M059J (cell line): ENCODE measurements around the gene TCN1. TPM values are rescaled to one million over a fixed set of nuclear protein-coding genes. Genes with fewer than 3 reads are reported as not detected.
"Not testable (repeated sequence)": the region's sequence is repeated elsewhere in the genome, so short reads cannot be mapped to it uniquely, and the experiment has no call there.

Source experiments
- DNase-seq: peaks from one replicate; pipeline ENCODE4 v3.0.0-alpha.2; 2012; ENCODE audit warnings: low read depth
- total RNA-seq: library from RNA; depleted of rRNA; stranded (reverse); fragments of >200 nt; shearing (Covaris generic); gene quantifications from 2 replicates; pipeline ENCODE4 v1.2.3, GENCODE V29; 2014; rRNA removed

Gene TCN1, protein sequence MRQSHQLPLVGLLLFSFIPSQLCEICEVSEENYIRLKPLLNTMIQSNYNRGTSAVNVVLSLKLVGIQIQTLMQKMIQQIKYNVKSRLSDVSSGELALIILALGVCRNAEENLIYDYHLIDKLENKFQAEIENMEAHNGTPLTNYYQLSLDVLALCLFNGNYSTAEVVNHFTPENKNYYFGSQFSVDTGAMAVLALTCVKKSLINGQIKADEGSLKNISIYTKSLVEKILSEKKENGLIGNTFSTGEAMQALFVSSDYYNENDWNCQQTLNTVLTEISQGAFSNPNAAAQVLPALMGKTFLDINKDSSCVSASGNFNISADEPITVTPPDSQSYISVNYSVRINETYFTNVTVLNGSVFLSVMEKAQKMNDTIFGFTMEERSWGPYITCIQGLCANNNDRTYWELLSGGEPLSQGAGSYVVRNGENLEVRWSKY
- 0.20 TPM in 1 of 2 replicates, not detected in the other for total RNA-seq

DNA sequence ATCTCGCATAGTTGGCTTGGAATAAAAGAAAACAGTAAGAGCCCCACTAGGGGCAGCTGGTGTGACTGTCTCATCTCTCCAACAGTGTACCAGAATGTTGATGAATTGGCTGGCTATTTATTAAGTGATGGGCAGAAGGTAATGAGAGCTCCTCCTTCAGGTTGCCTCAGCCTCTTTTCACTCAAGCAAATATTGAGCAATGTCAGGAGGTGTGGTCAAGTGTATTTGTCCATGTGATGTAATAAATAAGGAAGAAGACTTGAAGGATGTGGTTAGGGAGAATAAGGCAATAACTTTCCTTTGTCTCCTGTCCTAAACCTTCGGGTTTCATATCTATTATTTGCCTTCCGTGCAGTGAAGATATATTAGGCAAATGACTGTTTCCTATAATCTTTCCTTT lies at the start of gene TCN1:
Gene TCN1 (minus strand): TSS at position 91 of the 400 bp plus-strand sequence. CDS start 17 bp downstream, at position 74.
- peak; percentile 51 for DNase-seq

DNA sequence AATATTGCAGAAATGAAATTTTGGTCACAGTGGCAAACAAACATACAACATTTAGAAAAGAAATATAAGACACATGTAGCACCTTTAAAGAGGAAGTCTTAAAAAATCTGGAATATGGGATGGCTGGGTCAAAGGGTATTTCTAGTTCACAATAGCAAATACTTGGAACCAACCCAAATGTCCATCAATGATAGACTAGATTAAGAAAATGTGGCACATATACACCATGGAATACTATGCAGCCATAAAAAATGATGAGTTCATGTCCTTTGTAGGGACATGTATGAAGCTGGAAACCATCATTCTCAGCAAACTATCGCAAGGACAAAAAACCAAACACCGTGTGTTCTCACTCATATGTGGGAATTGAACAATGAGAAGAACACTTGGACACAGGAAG lies 37.3 kb upstream of the TCN1 start:
- DNase-seq = not testable (repeated sequence)

GRCh38 chr11:59901306-59901705 lies 35.0 kb upstream of the TCN1 start:
- peak; percentile 92 for DNase-seq

GRCh38 chr11:59900366-59901126 lies 34.3 kb upstream of the TCN1 start:
- no peak for DNase-seq

GRCh38 chr11:59899532-59899931 lies 33.2 kb upstream of the TCN1 start:
- peak; percentile 86 for DNase-seq

DNA sequence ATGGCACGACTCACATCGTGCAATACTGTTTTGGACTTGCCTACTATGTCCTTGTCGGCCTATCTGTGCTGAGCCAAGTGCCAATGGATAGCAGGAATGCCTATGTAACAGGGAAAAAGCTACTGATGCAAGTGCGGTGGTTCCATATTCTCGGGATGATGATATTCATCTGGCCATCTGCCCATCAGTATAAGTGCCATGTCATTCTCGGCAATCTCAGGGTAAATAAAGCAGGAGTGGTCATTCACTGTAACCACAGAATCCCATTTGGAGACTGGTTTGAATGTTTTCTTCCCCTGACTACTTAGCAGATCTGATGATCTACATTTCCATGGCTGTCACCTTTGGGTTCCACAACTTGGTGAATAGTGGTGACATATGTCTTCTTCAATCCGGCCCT lies 32.4 kb upstream of the TCN1 start:
- DNase-seq = peak; percentile 74

DNA sequence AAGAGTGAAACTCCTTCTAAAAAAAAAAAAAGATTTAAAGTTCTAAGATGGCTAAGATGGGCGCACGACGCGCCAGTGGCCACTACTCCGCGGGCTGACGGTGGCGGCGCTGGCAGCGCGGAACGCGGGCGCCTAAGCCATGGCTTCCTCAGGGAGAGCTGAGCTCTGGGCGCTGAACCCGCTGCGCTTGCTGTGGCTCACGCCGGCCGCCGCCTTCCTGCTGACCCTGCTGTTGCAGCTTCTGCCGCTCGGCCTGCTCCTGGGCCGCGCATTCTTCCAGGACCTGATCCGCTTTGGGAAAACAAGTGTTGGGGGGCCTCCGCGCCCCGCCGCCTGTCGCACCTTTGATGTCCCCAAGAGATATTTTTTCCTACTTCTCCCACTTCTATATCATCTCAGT lies 31.8 kb upstream of the TCN1 start:
- DNase-seq = no peak

DNA sequence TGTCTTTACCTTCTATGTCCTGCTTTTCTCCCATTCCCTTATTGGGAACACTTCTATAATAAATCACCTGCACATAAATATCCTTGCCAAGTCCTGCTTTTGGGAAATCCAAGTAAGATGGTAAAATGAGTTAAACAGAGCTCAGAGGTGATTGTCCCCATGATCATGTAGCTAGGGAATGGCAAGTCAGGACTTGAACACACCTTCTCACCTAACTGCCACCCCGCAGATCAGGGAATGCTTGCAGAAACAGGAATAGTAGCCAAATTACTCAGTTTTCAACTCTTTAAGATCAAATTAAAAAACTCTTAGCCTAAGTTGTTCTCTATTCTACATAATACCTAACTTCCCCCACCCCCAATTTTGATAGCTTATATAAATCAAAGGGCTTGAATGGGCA lies 28.3 kb upstream of the TCN1 start:
- DNase-seq = no peak

- DNase-seq = peak; percentile 60
Measured at GRCh38 chr11:59891781-59892181, 25.5 kb upstream of the TCN1 start.

GRCh38 chr11:59887156-59887555 lies 20.9 kb upstream of the TCN1 start:
- not testable (repeated sequence) for DNase-seq

GRCh38 chr11:59883597-59883996 lies 17.3 kb upstream of the TCN1 start:
- DNase-seq = no peak

DNA sequence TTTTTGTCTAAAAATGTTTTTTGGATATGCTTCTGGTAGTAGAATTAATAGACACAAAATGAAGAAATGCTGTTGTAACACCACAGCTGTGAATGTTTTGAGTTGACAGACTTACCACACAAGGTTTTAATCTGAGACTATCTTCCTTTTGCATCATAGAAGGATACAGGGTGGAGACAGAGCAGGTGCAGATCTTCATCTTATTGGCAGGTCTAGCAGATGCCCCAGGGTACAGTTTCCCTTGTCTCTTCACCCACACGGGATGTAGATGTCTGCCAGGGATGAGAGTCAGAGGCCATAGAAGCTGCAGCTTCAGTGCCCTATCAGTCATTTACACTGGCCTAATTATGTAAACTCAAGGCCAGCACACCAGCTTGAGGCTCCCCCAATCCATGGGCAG lies 13.3 kb upstream of the TCN1 start:
- DNase-seq = no peak

DNA sequence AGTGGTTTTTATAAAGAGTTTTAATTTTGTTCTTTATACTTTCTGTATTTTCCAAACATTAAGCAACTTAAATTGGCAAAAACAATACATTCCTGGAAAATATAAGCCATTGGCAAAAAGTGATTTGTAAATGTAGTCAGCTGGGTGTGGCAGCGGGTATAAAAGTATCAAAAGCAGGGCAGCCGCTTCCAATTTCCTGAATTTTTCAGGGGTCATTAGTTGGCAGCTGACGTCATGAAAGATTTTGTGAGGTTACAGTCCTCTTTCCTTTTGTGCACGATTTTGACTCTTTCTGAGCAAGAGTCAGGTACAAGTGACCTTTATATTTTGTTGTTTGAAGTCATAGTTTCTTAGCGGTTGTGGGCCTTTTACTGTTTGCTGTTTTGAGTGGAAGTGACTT lies 12.3 kb upstream of the TCN1 start, which contains the start of gene OOSP3:
Gene OOSP3 (plus strand): TSS at position 208 of the 400 bp plus-strand sequence. CDS start 27 bp downstream, at position 235.
- DNase-seq = no peak

DNA sequence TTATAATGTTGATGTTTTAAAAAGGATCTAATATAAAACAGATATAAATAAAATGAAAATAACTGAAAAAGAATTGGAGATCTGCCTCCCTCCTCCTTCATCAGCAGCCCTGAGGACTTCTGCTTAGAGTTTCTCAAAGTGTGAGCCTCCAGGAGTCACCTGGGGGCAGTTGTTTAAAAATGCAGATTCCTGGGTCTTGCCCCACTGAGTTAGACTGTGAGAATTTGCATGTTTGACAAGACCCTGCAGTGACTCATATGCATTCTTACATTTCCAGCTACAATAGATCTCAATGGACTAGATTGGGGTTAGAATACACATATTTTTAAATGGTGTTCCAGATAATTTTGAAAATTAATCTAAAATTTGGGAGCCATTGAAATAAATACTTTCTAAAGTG lies 11.5 kb upstream of the TCN1 start:
- no peak for DNase-seq

GRCh38 chr11:59877325-59877724 lies 11.0 kb upstream of the TCN1 start:
- DNase-seq = no peak

DNA sequence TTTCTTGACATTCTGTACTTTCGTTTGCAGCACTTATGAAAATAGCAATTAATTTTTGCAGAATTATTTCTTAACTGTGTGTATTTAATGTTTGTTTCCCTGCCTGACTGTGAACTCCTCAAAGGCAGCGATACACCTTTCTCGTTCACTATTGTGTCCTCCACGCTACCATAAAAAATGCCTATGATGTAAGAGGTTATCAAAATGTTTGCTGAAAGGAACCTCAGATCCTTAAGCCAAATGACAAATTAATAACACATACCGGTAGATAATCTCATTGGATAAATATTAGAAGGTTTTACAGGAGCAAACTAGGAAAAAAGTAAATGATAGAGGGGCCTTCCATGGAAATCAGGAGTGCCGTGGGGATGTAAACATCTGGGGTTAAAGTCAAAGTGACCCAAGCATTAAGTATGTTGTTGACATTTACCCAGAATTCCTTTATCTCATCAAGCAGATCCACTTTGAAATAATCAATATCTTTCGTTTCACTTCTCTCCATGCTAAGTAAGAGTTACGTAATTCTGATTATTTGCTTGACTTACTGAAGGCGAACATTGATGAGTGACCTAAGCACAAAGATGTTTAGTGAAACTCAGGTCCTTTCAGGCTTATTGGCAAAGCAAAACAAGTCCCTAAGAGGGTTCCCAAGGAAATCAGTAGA lies 9.7 kb upstream of the TCN1 start:
- DNase-seq = no peak

GRCh38 chr11:59872076-59872475 lies 5.8 kb upstream of the TCN1 start:
- DNase-seq = no peak

DNA sequence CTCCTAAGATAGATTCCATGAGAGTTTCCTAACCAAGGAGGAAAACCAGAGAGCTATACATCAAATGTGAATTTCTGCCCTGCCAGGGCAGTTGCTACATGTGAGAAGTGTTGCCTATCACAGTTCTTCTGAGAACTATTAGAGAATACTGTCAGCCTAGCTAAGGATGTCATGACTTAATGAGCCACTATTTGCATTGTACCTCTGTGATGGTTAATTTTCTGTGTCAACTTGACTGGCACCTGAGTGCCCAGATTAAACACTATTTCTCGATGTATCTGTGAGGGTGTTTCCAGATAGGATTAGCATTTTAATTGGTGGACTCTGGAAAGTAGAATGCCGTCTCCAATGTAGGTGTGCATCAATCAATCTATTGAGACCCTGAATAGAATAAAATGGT lies 1.7 kb upstream of the TCN1 start:
- no peak for DNase-seq

DNA sequence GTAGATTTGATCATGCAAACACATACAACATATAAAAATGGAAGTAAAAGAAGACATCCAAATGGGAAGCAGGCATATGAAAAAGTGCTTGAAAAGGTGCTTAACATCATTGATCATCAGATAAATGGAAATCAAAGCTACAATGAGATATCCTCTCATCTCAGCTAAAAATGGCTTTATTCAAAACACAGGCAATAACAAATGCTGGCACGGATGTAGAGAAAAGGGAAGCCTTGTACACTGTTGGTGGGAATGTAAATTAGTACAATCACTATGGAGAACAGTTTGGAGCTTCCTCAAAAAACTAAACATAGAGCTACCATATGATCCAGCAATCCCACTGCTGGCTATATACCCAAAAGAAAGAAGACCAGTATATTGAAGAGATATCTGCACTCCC lies 549 bp upstream of the TCN1 start:
- no peak for DNase-seq

- DNase-seq = peak; percentile 62
Measured at GRCh38 chr11:59865031-59865430, 1.3 kb downstream of the TCN1 start.

GRCh38 chr11:59862252-59862651 lies 4.0 kb downstream of the TCN1 start:
- DNase-seq = no peak

DNA sequence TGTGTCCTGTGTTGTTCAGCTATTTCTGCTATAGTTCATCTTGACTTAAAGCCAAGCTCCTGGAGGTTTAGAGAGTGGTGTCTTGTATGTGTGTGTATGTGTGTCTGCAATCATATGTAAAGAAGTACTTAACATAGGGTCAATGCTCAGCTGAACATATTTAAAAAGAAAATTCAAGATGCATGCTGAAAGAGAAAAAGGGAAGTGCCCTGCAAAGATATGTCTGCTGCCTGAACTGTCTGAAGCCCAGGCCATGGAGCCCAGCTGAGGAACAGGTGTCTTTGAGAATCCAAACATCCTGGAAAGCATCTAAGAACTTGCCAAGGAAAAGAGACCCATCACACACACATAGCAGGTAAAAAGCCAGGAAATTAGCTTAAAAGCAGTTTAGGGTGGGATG lies 6.6 kb downstream of the TCN1 start:
- no peak for DNase-seq
